GM12878 (cell line): Measurements from ENCODE around the gene CDC42BPA.

Experiments
- BRCA1 ChIP-seq: IDR thresholded peaks from 2 replicates; pipeline ENCODE4 v1.6.1; 2011; ENCODE audit warnings: low read depth, low read length, improper control_type of control experiment
- CREB1 ChIP-seq: IDR thresholded peaks from 2 replicates; pipeline ENCODE4 v1.6.1; 2012; ENCODE audit warnings: low read depth, mild to moderate bottlenecking, inconsistent platforms
- CTCF ChIP-seq, 3 experiments: IDR thresholded peaks in 2 of 3; conservative IDR thresholded peaks in 1 of 3; 2 replicates each; pipeline ENCODE4 v1.5.1; 2011; ENCODE audit warnings: low read depth in 3 of 3, low read length in 3 of 3, mild to moderate bottlenecking in 3 of 3, control low read depth in 2 of 3, moderate library complexity in 2 of 3, inconsistent platforms in 1 of 3, mixed read lengths in 1 of 3; ENCODE audit not compliant: control insufficient read depth in 2 of 3, insufficient read depth in 1 of 3; ENCODE audit errors: extremely low read depth in 1 of 3
- FOS ChIP-seq: IDR thresholded peaks from 3 replicates; pipeline ENCODE4 v1.6.1; 2011; ENCODE audit warnings: borderline replicate concordance; ENCODE audit not compliant: insufficient read length; ENCODE audit errors: extremely low read depth
- HDAC2 ChIP-seq: fragments of 200-600 bp; sonication (generic); IDR thresholded peaks from 2 replicates; pipeline ENCODE4 v1.6.1; 2017
- NFIC ChIP-seq: IDR thresholded peaks from 2 replicates; pipeline ENCODE4 v1.6.1; 2012; ENCODE audit warnings: low read depth, mild to moderate bottlenecking, inconsistent platforms, low read length, moderate library complexity
- POLR2A ChIP-seq: IDR thresholded peaks from 2 replicates; pipeline ENCODE4 v1.6.1; 2011; ENCODE audit warnings: low read depth, mild to moderate bottlenecking, low read length
- RAD51 ChIP-seq: fragments of 450-650 bp; IDR thresholded peaks from 2 replicates; pipeline ENCODE4 v1.6.1; 2016; ENCODE audit warnings: moderate library complexity, mild to moderate bottlenecking, inconsistent platforms
- RFX5 ChIP-seq: IDR thresholded peaks from 2 replicates; pipeline ENCODE4 v1.6.1; 2011; ENCODE audit warnings: low read depth, low read length, improper control_type of control experiment
- SREBF1 ChIP-seq: IDR thresholded peaks from 2 replicates; pipeline ENCODE4 v1.6.1; 2012; ENCODE audit warnings: mild to moderate bottlenecking, low read length
- TBL1XR1 ChIP-seq: IDR thresholded peaks from 2 replicates; pipeline ENCODE4 v1.6.1; 2012; ENCODE audit warnings: low read depth, low read length, improper control_type of control experiment

- TF ChIP-seq POLR2A (no peak), RAD51 (no peak), CREB1 (no peak), BRCA1 (no peak), SREBF1 (no peak), RFX5 (no peak), CTCF (IDR thresholded peaks at IDR 0.05 in 2 of 3, conservative IDR thresholded peaks at IDR 0.05 in 1 of 3; ENCODE audit: control insufficient read depth in 2 of 3, extremely low read depth in 1 of 3, insufficient read depth in 1 of 3, low read depth in 3 of 3, low read length in 3 of 3) (no peak), HDAC2 (no peak), NFIC (no peak), TBL1XR1 (no peak), FOS (no peak)
These were observed 330.5 kb downstream of the CDC42BPA start for GRCh38 chr1:226987623-226988333.
